GM19035 (cell line): ENCODE data around the gene NME4.
"Not testable (repeated sequence)": the region's sequence is repeated elsewhere in the genome, so short reads cannot be mapped to it uniquely, and the experiment has no call there.

ENCODE experiments used
- ATAC-seq: cut with Tn5 transposase; IDR thresholded peaks from one replicate; pipeline ENCODE4 v1.9.1; 2021; ENCODE audit not compliant: unreplicated experiment

The NME4 gene

DNA sequence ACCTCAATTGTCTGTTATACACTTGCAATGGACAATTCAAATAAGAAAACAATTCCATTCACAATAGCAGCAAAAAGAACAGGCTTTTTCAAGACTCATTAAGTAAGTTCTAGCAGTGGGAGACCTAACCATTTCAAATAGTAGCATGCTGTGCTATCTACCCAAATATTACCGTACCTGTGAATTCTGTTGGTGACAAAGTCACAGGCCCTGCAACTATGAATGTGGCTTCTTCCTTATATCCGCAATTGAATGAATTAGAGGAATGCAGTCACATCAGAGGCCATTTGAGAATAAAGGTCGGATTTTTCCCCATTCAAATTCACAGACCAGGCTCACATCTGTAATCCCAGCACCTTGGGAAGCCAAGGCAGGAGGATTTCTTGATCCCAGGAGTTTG lies 800 bp upstream of the NME4 start:
- no peak for ATAC-seq

DNA sequence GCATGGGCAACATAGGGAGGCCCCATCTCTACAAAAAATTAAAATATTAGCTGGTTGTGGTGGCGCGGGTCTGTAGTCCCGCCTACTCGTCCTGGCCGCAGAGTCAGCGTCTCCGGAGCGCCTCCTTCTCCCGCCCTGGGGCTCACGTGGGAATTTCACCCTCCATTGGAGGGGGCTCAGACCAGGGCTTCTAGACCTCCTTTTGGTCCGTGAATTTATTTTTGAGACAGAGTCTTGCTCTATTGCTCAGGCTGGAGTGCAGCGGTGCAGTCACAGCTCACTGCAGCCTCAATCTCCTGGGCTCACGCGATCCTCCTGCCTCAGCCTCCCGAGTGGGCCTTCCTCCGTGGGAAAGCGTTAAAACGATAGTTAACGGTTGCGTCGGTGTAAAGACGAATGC lies 394 bp upstream of the NME4 start:
- no peak for ATAC-seq

DNA sequence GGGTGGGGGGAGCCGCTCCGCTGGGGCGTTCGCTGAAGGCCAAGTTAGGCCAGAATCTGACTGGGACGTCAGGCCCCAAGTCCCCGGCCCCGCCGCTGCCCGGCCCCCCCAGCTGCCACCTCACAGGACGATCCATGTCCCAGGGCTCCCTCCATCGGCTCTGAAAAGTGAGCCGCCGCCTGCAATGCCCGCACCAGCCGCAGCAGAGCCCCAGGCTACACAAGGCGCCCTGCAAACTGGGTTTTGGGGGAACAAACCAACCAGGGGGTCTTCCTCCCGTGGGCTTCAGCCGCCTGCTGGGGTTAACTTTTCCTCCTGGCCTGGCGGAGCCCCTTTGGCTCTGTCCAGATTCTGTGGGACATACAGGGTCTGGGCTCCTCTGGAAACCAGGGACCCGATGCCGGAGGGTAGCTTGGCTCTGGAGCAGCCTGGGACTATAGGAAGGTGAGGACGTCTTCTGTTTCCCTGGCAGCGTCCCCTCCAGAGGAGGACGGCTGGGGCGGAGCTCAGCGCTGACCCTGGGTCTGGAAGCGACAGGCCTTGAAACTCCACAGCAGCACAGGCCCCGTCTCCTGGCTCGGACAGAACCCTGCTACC lies 835 bp downstream of the NME4 start:
- ATAC-seq: no peak

DNA sequence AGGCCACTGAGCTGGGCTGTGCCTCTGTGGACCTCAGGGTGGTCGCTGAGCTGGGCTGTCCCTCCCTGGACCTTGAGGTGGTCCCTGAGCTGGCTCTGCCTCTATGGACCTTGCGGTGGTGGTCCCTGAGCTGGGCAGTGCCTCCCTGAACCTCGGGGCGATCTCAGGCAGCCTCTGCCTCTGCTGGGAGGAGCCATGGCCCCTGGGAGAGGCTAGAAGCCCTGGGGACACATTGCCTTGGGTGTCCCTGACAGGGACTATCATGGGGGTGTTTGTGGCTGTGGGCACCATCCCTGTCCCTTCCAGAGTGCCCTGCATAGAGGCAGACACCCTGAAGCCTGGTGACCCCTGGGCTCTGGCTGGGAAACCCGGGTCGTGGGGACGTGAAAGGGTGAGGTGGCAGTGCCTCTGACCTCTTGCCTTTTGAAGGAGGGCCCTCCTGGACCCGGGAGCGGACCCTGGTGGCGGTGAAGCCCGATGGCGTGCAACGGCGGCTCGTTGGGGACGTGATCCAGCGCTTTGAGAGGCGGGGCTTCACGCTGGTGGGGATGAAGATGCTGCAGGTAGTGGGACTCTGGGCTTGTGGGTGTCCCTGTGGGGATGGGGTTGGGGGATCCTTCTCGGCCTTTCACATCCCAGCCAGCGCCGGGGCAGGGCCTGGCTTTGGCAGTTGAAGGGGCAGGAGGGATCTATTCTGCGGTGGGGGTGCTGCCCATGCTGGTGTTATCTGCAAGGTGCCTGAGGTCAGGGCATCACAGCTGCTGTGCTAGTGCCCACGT lies 1.8 kb downstream of the NME4 start:
- ATAC-seq: no peak

DNA sequence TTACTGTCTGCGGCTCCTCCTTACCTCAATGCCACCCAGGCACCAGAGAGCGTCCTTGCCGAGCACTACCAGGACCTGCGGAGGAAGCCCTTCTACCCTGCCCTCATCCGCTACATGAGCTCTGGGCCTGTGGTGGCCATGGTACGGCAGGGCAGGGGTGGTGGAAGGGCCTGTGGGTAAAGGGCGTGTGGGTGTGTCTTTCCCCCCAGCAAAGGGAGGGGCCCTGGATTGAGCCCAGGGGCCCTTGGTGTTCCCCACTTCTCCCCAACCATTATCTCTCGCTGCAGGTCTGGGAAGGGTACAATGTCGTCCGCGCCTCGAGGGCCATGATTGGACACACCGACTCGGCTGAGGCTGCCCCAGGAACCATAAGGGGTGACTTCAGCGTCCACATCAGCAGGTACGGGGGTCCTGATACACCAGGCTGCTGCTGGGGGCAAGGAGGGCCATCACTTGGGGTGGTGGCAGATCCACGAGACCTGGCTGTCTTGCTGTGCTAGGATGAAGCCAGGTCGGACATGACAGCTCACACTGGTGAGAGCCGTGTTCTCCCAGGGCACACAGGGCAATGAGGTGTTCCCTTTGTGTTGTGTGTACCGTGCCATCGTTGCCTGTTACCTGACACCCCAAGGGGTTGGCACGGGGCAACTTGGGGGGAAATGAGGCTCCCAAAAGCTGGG lies 2.5 kb downstream of the NME4 start:
- ATAC-seq: no peak

DNA sequence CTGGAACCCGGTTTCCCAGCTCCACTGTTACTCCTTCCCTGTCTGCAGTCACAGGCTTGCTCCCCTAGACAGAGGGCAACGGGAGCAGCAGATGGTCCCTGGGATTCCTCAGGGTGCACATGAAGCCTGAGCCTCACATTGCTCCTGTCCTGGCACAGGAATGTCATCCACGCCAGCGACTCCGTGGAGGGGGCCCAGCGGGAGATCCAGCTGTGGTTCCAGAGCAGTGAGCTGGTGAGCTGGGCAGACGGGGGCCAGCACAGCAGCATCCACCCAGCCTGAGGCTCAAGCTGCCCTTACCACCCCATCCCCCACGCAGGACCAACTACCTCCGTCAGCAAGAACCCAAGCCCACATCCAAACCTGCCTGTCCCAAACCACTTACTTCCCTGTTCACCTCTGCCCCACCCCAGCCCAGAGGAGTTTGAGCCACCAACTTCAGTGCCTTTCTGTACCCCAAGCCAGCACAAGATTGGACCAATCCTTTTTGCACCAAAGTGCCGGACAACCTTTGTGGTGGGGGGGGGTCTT lies 3.1 kb downstream of the NME4 start:
- ATAC-seq: no peak

DNA sequence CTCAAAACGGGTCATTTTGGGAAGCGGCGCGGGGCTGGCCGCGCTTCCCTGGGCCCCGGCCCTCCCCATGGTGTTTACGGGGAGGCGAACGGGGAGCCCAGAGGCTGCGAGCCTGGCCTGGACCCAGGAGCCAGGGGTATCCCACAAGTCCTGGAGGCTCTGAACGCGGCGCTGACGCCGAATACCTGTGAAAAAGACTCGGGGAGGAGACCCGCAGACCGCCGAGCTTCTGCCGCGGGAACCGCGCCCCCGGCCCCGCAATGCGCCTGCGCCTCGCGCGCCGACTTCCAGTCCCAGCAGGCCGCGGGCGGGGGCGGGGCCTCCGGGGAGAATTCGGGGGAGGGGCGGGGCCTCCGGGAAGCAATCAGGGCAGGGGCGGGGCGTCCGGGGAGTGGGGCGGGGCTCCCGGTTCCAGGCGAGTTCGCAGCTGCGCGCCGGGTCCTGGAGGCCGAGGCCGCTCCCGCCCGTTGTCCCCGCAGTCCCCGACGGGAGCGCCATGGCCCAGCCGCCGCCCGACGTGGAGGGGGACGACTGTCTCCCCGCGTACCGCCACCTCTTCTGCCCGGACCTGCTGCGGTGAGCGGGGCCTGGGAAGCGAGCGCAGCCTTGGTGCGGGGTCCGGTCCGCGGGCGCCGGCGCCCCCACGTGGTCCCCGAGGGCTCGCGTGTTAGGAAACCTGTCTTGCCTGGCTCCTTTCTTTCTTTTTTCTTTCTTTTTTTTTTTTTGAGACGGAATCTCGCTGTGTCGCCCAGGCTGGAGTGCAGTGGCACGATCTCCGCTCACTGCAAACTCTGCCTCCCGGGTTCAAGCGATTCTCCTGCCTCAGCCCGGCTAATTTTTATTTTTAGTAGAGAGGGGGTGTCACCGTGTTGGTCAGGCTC lies 4.7 kb downstream of the NME4 start, which contains the start of gene DECR2:
DECR2 (plus strand) TSS at position 418 of the 881 bp plus-strand sequence; CDS start at position 497, 79 bp downstream.
- peak; percentile 61 for ATAC-seq

DNA sequence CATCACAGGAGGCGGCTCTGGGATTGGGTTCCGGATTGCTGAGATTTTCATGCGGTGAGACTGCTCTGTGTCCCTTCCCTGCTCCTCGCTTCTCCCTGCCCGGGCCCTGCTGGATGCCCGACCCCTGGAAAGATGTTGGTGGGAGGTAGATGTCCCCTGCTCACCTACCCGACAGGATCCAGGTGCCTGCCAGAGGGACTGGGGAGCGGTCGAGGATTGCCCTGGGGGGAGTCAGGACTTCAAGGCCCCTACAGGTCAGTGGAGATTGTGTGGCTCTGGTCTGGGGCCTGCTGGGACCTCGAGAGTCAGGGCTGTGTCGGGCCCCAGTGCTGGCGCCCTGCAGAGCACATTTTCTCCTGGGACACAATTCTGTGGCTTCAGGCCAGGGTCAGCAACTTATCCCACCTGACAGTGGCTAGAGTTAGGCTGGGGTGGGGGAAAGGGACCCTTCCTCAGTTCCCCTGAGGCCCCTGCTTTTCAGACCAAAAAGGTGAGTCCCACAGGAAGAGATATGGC lies 8.0 kb downstream of the NME4 start:
- no peak for ATAC-seq

DNA sequence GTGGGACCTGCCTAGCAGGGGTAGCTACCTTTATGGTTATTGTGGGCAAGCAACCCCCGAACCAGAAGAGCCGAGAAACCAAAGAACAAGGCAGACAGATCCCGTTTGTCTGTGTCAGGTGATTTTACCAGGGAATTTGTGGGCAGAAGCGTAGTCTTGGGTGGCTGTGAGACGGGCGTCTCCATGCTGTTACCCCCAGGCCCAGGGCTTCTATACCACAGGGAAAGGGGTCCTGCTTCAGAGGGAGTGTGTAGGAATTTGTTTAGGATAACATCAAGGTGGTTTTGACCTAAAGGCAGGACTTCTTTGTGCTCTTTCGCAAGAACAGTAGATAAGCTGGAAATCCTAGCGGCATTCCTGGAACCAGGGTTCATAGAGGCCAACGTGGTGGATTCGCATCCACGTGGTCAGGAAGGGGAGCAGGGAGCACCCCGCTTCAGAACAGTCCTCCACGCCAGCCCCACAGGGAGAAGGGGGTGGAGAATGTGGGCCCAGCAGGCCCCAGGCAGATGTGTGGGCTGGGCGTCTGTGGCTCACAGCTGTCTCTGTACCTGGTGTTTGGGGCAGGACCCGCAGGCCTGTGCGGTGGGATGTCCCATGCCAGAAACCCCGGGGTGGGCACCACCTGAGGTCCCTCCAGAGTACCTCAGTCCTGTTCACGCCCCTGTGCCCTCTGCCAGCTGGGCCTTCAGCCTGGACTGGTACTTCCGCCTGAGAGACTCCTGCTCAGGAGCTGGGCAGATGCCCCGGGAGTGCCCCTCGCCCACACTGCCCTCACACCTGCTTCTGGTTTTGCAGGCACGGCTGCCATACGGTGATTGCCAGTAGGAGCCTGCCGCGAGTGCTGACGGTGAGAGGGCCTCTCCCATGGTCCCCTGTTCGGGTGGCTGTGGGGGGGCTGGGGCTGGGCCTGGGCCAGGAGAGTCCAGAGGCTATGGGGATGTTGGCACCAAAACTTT lies 8.8 kb downstream of the NME4 start:
- no peak for ATAC-seq

DNA sequence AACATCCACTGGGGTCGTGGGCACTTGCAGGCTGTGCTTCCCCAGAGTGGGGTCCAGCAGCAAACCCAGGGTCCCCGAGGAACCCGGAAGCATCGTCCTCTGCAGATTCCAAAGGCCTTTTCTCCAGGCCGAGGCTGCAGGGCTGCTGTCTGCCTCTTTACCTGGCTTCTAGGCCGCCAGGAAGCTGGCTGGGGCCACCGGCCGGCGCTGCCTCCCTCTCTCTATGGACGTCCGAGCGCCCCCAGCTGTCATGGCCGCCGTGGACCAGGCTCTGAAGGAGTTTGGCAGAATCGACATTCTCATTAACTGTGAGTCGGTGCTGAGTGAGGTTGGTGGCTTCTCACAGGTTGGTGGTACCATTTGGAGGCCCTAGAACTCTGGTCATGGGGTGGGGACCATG lies 10.3 kb downstream of the NME4 start:
- ATAC-seq: no peak

DNA sequence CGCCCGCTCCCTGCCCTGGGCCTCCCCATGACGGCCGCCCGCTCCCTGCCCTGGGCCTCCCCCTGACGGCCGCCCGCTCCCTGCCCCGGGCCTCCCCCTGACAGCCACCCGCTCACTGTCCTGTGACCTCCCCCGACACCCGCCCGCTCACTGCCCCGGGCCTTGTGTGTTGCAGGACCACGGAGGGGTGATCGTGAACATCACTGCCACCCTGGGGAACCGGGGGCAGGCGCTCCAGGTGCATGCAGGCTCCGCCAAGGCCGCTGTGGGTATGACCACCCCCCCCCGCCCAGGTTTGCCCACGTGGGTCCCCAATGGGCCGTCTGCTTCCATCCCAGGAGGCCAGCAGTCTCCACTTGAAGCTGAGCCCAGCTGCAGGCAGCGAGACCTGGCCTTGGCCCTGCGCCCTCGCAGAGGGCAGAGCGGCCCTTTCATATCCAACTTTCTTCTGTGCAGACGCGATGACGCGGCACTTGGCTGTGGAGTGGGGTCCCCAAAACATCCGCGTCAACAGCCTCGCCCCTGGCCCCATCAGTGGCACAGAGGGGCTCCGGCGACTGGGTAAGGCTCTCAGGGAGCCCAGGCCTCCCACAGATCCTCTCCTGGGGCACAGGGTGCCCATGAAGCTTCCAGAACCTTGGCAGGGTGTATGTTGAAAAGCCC lies 13.6 kb downstream of the NME4 start:
- no peak for ATAC-seq

DNA sequence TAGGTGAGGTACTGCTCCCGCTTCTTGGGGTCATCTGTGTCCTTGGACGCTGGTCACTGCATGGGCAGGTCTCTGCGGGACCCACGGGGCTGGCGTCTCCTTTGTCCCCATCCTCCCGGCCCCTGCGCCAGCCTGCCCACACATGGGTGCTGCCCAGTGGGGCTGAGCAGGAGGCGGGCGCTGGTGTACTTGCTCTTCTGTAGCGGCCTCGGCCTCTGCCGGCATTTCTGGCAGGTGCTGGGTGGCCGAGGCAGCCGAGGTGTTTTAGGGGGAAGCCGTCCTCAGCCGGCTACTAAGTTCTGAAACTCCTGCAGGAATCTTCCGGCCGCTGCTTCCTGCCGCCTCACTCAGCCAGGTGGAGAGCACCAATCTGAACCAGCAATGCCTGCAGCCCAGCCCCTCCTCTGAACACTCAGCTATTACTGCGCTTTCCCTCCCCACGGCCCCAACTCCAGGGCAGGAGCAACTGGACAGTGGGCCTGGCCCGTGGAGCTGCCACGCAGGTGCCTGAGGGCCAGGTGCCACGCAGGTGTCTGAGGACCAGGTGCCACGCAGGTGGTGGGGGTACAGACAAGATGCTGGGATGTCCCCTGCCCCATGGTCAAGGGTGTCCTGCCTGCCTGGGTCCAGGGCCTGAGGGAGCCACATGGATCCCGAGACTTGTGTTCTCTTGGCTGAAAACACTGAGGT lies 14.7 kb downstream of the NME4 start:
- no peak for ATAC-seq

DNA sequence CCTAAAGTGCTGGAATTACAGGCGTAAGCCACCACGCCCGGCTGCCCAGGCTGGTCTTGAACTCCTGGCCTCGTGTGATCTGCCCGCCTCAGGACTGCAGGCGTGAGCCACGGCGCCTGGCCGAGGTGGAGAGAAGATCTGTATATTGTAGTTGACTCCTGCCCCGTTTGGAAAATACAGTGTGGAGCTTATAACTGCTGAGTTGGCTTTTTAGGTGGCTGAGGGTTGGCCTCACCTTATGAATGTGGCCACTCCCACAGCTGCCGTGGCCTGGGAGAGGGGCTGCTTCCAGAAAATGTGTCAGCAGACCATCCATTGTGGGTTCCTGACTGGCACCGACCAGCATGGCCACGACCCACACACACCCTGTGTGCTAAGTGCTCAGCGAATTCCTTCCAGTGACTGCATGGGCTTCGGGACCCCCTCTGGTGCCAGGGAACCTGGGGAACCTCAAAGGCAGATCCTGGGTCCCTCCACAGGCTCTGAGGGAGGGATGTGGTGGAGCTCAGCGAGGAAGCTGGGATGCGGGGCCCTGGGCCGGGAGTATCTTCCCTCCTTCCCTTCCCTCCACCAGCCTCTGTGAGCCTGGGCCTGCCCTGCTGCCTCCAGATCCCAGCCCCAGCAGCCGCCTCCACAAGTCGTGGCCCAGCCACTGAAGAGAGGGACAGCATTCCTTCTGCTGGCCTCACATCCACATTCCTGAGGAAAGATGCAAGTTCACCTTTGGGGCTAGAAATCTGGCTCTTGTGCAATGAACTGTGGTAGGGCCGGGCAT lies 17.6 kb downstream of the NME4 start:
- no peak for ATAC-seq

DNA sequence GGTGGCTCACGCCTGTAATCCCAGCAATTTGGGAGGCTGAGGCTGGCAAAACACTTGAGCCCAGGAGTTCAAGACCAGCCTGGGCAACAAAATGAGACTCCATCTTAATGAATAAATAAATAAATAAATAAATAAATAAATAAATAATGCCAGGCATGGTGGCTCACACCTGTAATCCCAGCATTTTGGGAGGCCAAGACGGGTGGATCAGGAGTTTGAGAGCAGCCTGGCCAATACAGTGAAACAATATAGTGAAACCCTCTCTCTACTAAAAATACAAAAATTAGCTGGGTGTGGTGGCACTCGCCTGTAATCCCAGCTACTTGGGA lies 18.1 kb downstream of the NME4 start:
- ATAC-seq: not testable (repeated sequence)

DNA sequence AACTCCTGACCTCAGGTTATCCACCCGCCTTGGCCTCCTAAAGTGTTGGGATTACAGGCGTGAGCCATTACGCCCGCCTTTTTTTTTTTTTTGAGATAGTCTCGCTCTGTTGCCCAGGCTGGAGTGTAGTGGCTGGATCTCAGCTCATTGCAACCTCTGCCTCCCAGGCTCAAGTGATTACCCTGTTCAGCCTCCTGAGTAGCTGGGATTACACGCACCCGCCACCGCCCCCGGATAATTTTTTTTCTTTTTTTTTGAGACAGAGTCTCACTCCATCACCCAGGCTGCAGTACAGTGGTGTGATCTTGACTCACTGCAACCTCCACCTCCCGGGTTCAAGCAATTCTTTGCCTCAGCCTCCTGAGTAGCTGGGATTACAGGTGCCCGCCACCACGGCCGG lies 25.2 kb downstream of the NME4 start:
- ATAC-seq: not testable (repeated sequence)

DNA sequence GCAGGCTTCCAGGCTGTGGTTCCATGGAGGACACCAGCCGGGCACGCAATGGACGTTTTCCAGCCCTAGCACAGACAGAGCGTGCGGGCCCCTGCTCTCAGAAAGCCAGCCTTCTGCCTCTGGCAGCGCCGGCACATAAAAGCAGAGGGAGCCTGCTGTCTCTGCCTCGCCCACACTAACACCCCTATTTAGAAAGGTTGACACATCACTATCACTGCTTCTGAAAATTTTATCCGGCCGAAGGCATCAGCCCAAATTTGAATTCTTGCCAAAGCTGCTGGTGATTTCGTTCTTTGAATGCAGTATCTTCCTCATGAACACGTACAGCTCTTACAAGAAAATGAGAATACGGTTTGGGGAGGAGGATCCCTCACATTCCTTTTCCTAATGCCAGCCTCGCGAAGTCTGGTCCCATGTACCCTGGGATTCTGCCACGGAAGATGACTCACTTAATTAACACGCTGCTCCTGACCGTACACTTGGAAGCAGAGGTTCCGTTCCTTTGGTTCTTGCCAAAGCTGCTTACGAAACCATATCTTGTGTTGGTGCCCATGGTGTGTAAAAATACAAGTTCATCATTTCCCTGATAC lies 27.1 kb downstream of the NME4 start:
- no peak for ATAC-seq

DNA sequence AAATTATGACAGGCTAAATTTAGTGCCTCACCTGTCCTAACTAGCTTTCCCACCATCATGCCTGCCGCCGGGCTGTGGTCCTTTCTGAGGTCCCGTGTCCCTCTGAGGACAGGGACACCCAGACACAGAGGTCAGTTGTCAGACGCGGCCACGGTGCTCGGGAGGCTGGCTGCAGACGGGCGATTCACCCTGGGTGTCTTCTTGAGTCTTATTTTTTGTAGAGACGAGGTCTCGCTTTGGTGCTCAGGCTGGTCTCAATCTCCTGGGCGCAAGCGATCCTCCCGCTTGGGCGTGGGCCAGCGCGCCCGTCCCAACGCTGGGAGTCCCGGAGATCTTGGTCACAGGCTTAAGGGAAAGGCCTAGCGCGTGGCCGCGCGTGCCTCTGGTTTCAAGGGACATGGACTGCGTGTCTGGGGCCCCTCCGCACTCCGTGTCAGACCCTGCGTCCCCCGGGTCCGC lies 27.7 kb downstream of the NME4 start:
- ATAC-seq: no peak
